ENCODE data around the gene CR1L.
"Not testable (repeated sequence)": the region's sequence is repeated elsewhere in the genome, so short reads cannot be mapped to it uniquely, and the experiment has no call there.

The CR1L gene

DNA sequence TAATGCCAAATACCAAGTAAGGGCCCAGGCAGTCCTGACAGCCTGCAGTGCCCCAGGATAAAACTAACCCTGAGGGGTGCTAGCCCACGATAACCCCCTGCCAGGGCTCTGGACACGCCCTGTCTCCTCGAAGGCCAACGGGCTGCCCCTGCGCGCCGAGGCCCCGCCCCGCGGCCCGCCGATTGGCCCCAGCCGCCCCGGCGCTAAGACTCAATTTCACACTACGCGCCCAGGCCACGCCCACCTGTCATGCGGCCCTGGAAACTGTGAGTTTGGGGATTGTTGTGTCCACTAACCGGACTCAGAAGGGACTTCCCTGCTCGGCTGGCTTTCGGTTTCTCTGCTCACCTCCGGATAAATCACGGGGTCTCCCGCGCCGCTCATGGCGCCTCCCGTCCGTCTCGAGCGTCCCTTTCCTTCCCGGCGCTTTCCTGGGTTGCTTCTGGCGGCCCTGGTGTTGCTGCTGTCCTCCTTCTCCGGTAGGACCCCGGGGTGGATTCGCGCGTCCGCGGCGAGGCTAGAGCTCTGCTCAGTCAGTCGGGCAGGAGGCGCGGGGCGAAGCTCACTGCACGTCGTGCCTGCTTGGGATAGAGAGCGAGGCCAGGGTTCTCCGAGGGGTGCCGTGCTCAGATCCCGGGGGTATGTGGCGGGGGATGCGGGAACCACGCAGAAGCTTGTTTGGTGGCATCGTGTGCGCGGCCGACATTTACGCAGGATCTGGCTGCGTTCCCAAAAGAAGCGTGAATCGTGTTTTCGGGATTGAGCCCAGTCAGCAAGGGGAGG, at the start of gene CR1L:
CR1L (plus strand) TSS at position 282 of the 783 bp plus-strand sequence; CDS start at position 383, 101 bp downstream.
- peak; percentile 58 for DNase-seq

DNA sequence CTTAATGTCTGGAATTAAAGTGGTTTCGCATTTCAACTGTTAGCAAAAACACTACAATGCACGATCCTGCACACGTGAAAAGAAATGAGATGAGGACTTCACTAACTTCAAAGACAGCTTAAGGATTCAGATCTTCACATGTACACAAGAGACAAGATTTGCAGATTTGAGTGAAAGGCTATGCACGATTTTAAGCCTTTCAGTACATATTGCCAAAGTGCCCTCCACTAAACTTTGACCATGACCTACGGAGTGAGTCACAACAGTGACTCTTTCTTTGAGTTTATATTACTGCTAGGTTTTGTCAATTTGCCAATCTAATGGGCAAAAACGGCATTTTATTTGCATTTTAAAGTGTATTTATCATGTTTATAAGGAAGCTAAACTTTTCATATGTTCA, 41.2 kb upstream of the CR1L start:
- DNase-seq, result no peak

- DNase-seq, result no peak
These were observed 39.2 kb upstream of the CR1L start for GRCh38 chr1:207605444-207606361.

- DNase-seq, result no peak
These were observed 38.6 kb upstream of the CR1L start for GRCh38 chr1:207606362-207606755.

DNA sequence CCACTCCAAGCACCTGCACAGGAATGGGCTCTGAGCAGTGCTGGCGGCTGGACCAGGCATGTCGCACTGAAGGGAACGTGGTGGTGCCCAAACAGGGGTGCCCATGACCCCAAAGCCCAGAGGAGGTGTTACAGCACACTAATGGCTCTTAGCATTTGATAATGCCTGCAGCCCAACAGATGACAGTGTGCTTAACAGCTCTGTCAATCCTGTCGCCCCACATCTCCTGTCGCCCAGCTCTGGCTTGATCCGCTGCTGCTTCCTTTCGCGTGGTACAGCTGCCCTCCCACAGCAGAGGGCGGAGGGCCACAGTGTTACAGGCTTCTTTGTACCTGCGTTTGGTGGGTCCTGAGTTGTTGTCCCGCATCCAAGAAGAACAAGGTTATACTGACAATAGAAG, 32.2 kb upstream of the CR1L start:
- DNase-seq, result no peak

- DNase-seq, result peak; percentile 4
These were observed 24.9 kb upstream of the CR1L start for GRCh38 chr1:207619871-207620542.

DNA sequence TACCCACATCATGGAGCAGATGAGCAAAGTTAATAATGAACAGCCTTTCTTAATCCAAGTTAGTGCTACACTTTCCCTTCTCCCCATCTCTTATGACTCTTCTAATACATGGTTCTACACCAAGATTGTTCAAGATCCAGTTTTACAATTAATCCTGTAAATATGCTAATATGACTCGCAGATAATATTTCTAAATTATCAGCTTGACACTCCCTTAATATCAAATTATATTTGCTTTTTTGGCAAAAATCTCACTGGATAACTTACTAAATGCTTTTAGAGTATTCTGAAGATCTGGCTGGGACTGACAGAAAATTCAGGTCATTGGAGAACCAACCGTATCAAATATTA, 24.4 kb upstream of the CR1L start:
- no peak for DNase-seq

GRCh38 chr1:207625504-207626071, 19.3 kb upstream of the CR1L start:
- not testable (repeated sequence) for DNase-seq

DNA sequence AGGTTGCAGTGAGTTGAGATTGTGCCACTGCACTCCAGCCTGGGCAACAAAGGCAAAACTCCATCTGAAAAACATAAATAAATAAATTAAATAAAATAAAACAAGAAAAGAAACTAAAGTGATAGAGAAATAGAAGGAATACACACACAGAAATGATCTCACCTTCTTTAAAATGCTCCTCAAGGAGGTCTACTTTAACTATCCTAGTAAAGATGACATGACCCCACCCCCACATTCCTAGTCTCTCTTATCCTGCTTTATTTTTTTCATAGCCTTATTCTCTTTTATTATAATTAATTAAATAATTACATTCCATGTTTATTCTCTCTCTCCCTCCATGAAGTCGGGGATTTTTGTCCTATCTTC, 18.0 kb upstream of the CR1L start:
- DNase-seq, result no peak

DNA sequence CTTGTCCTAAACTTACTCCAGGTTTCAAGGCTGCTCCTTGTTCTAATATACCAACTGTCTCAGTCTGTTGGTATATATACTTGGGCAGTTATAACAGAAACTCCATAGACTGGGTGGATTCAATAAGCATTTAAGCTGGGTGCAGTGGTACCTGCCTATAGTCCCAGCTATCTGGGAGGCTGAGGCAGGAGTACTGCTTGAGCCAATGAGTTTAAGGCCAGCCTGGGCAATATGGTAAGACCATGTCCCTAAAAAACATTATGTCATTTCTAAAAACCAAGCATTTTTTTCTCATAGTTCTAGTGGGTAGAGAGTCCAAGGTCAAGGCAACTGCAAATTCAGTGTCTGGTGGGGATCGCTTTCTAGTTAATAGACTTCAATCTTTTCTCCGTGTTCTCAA, 17.4 kb upstream of the CR1L start:
- no peak for DNase-seq

GRCh38 chr1:207628776-207629175, 16.2 kb upstream of the CR1L start:
- no peak for DNase-seq

- DNase-seq, result no peak
These were observed 13.8 kb upstream of the CR1L start for GRCh38 chr1:207631137-207631536.

- DNase-seq, result no peak
These were observed 11.7 kb upstream of the CR1L start for GRCh38 chr1:207633226-207633625.

- not testable (repeated sequence) for DNase-seq
These were observed 11.1 kb upstream of the CR1L start for GRCh38 chr1:207633699-207634289.

GRCh38 chr1:207634293-207634692, 10.6 kb upstream of the CR1L start:
- DNase-seq, result not testable (repeated sequence)

DNA sequence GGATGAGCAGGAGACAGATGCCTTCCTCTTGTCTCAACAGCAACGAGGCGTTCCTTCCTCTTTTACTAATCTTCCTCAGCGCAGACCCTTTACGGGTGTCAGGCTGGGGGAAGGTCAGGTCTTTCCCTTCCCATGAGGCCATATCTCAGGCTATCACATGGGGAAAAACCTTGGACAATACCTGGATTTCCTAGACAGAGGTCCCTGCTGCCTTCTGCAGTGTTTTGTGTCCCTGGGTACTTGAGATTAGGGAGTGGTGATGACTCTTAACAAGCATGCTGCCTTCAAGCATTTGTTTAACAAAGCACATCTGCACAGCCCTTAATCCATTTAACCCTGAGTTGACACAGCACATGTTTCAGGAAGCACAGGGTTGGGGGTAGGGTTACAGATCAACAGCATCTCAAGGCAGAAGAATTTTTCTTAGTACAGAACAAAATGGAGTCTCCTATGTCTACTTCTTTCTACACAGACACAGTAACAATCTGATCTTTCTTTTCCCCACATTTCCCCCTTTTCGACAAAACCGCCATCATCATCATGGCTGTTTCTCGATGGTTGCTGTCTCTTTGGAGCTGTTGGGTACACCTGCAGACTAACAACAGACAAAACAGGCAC, 9.3 kb upstream of the CR1L start:
- DNase-seq, result not testable (repeated sequence)

GRCh38 chr1:207638487-207639145, 6.3 kb upstream of the CR1L start:
- DNase-seq, result not testable (repeated sequence)

- DNase-seq, result not testable (repeated sequence)
These were observed 5.6 kb upstream of the CR1L start for GRCh38 chr1:207639362-207639761.

DNA sequence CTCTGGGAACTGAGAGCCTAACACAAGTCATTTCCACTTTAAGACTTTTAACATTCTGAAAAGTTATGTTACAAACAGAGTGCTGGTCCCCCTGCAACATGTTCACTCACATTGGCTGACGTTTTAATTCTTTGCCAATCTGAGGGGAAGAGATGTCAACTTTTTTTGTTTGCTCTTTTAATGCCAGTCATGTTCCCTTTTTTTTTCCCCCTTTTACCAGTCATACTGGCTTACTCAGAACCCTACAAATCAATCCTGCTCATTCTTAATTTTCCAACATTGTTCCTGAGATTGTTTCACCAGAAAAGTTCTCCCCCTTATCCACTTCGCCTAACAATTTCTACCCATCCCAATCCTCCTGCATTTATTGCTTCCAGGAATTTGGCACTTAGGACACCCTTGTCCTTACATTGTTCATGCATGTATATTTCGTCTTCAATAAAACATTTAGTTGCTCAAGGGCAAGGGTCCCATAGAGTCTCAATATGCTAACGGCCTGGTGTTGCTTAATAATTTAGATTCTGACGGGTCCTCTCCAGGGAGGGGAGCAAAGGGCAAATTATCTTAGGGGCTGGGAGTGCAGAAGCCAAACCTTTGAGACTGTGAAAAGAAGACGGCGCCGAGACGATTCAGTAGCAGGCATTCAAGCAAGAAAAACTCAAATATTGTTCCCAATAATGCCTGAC, 624 bp upstream of the CR1L start:
- DNase-seq, result no peak

DNA sequence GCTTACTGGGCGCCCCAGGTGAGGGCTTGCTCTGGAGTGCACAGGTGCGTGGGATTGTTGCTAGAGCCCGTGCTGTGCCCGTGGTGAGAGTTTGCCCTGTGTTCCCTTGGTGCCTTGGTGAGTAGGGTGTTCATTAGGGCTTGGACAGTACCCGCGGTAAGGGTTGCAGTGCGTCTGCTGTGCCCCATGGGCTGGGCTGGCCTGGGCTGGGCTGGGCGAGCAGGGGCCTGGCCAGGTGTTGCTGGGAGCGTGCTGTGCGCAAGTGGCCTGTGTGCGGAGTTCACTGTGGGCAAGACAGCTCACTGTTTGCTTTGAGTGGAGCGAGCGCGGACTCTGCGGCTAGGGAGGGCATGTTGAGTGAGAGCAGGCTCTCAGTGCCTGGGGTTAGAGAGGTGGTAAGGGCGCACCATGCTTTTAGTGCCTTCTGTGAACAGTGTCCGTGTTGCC, 725 bp downstream of the CR1L start:
- DNase-seq, result no peak

- no peak for DNase-seq
These were observed 1.2 kb downstream of the CR1L start for GRCh38 chr1:207646171-207646570.

All from activated gamma-delta T cell treated with Interleukin-2 at 50 U/mL for 16 hours (primary cell).